ENCODE results near the gene MLLT3. TPM values are rescaled to one million over a fixed set of nuclear protein-coding genes. Genes with fewer than 3 reads are reported as not detected.

MLLT3 gene
- total RNA-seq, 1 donor from 2014 or later, result 18.0 TPM

GRCh38 chr9:20320921-20321320, 301.4 kb downstream of the MLLT3 start:
- Histone ChIP-seq H3K9me3 (no peaks in the 10 kb centered on the region), H3K27me3 (ENCODE audit: low read depth) (no peaks in the 10 kb centered on the region), H3K4me3 (no peak overlapping the region), H3K36me3 (no peaks in the 10 kb centered on the region), H3K4me1 (no peaks in the 10 kb centered on the region), H3K27ac (peak overlapping the region; percentile 27)
- intact Hi-C loops (cut with DNase I), result no loop called here
- peak; percentile 48 to 59 for ATAC-seq
- no peak for TF ChIP-seq CTCF (IDR thresholded peaks at IDR 0.05)
- DNase-seq, result no peak

- H3K4me1 ChIP-seq, result no peaks in the 10 kb centered on the region
- no peak for TF ChIP-seq CTCF (IDR thresholded peaks at IDR 0.05)
- intact Hi-C loops (cut with DNase I), result no loop called here
- H3K36me3 ChIP-seq, result no peaks in the 10 kb centered on the region
- peak overlapping the region; percentile 31 for H3K27ac ChIP-seq
- H3K9me3 ChIP-seq, result no peaks in the 10 kb centered on the region
- no peaks in the 10 kb centered on the region for H3K27me3 ChIP-seq (ENCODE audit: low read depth)
- DNase-seq (no peak), ATAC-seq (peak; percentile 88 to 93)
- H3K4me3 ChIP-seq, result no peak overlapping the region
Measured at GRCh38 chr9:20319641-20320337, 302.5 kb downstream of the MLLT3 start.

- no peak for TF ChIP-seq CTCF (IDR thresholded peaks at IDR 0.05)
- intact Hi-C loops (cut with DNase I), result no loop called here
- no peak overlapping the region for H3K4me3 ChIP-seq
- H3K9me3 ChIP-seq, result no peaks in the 10 kb centered on the region
- no peaks in the 10 kb centered on the region for H3K36me3 ChIP-seq
- H3K27ac ChIP-seq, result peak overlapping the region; percentile 31
- ATAC-seq (no peak), DNase-seq (no peak)
- H3K27me3 ChIP-seq (ENCODE audit: low read depth), result no peaks in the 10 kb centered on the region
- no peaks in the 10 kb centered on the region for H3K4me1 ChIP-seq
Measured at GRCh38 chr9:20319241-20319640, 303.1 kb downstream of the MLLT3 start.

- Histone ChIP-seq H3K27ac (no peak overlapping the region), H3K4me3 (no peak overlapping the region), H3K36me3 (no peaks in the 10 kb centered on the region), H3K9me3 (no peaks in the 10 kb centered on the region), H3K4me1 (no peaks in the 10 kb centered on the region), H3K27me3 (ENCODE audit: low read depth) (no peaks in the 10 kb centered on the region)
- DNase-seq (no peak), ATAC-seq (no peak)
- intact Hi-C loops (cut with DNase I), result no loop called here
- TF ChIP-seq CTCF (IDR thresholded peaks at IDR 0.05), result no peak
Measured at GRCh38 chr9:20317701-20318100, 304.6 kb downstream of the MLLT3 start.

- Histone ChIP-seq H3K36me3 (no peaks in the 10 kb centered on the region), H3K27me3 (ENCODE audit: low read depth) (no peaks in the 10 kb centered on the region), H3K9me3 (no peaks in the 10 kb centered on the region), H3K4me3 (no peak overlapping the region), H3K27ac (no peak overlapping the region), H3K4me1 (no peaks in the 10 kb centered on the region)
- ATAC-seq, result no peak
- no peak for TF ChIP-seq CTCF (IDR thresholded peaks at IDR 0.05)
- intact Hi-C loops (cut with DNase I), result no loop called here
- no peak for DNase-seq
Measured at GRCh38 chr9:20316372-20316771, 305.9 kb downstream of the MLLT3 start.

Measured in lower lobe of right lung (tissue), 2 donors.